ENCODE results near the gene DNAJC5G. TPM values are rescaled to one million over a fixed set of nuclear protein-coding genes. Genes with fewer than 3 reads are reported as not detected.

DNAJC5G gene
- 0.16 and 0.77 TPM in 2 replicates for total RNA-seq
- 1.4 and 1.7 TPM in 2 replicates for polyA plus RNA-seq
- 0.34 and 0.35 TPM in 2 replicates for polyA plus RNA-seq (2011; cell fraction: cytosol; rRNA removed)
- polyA plus RNA-seq (2011; cell fraction: nucleus; rRNA removed), result 10.9 and 24.1 TPM in 2 replicates
- 0.29 TPM in 1 of 2 replicates, not detected in the other for polyA plus RNA-seq (2012)
- 2.1 and 3.9 TPM in 2 replicates for polyA minus RNA-seq
- polyA minus RNA-seq (2011; cell fraction: cytosol; rRNA and poly(A)+ RNA removed), result not detected
- 3.7 and 3.9 TPM in 2 replicates for polyA minus RNA-seq (2011; cell fraction: nucleus; rRNA and poly(A)+ RNA removed)
- percentile 22 among the genes with signal in this experiment for Bru-seq, nascent RNA
- percentile 16 among the genes with signal in this experiment for BruChase-seq, experiment 1, labeled RNA remaining after a 6-hour chase
- BruChase-seq, experiment 2, labeled RNA remaining after a 2-hour chase, result percentile 18 among the genes with signal in this experiment
- long read RNA-seq, result 0 reads

- DNase-seq (ENCODE audit: low read depth, low spot score) (no peak), FAIRE-seq (no peak)
- Histone ChIP-seq H3K27ac (ENCODE audit: insufficient read depth, low read depth, low read length) (no peak within 1 kb of the TSS), H2AFZ (ENCODE audit: low read depth, low read length) (no peak within 1 kb of the TSS), H3K9ac (replicated peaks; ENCODE audit: extremely low read depth, insufficient read depth, low read length) (no peak within 1 kb of the TSS), H4K20me1 (replicated peaks; ENCODE audit: control insufficient read depth, extremely low read depth, insufficient read depth, low read length) (no peaks in the 10 kb centered on the region), H3K79me2 (ENCODE audit: control insufficient read depth, insufficient read depth, low read length) (no peaks in the 10 kb centered on the region), H3K4me1 (ENCODE audit: control insufficient read depth, extremely low read depth, insufficient read depth, low read length) (peaks cover 6% of the 10 kb centered on the region), H3K9me1 (replicated peaks; ENCODE audit: control insufficient read depth, extremely low read depth, insufficient read depth, low read length) (no peaks in the 10 kb centered on the region), H3K4me3 (replicated peaks in 1 of 3; ENCODE audit: insufficient read depth in 1 of 3, low read depth in 1 of 3, low read length in 3 of 3) (no peak within 1 kb of the TSS), H3K4me2 (ENCODE audit: insufficient read depth, low read length) (no peak within 1 kb of the TSS), H3K9me3 (replicated peaks; ENCODE audit: control insufficient read depth, insufficient read depth, low read length) (no peaks in the 10 kb centered on the region), H3K36me3 (ENCODE audit: control insufficient read depth in 2 of 2, extremely low read depth in 1 of 2, insufficient read depth in 2 of 2, low read length in 2 of 2) (no peaks in the 10 kb centered on the region), H3K27me3 (ENCODE audit: control insufficient read depth in 2 of 2, insufficient read depth in 2 of 2, low read length in 2 of 2) (peaks cover 0 to 5% of the 10 kb centered on the region in 2 experiments)
- BruUV-seq (replicated peaks), result no TSS peak
- ChIA-PET POLR2A (no interaction called here), CTCF (interaction anchor here (0.8 to 9.1 kb wide), 3 partner anchors 10 to 28 kb away, joined by 3 to 143 read pairs (median 6); partner anchors contain the start of gene SLC30A3)
- TF ChIP-seq MAX (IDR thresholded peaks at IDR 0.05; ENCODE audit: insufficient read depth, insufficient read length), result no peak
- TF ChIP-seq POLR2A (IDR thresholded peaks at IDR 0.05; ENCODE audit: low read depth, low read length), result no peak
- no peak for TF ChIP-seq POLR2AphosphoS5 (IDR thresholded peaks at IDR 0.05; ENCODE audit: insufficient read depth, low read depth, low read length)
- no peak for TF ChIP-seq FOS (IDR thresholded peaks at IDR 0.05; ENCODE audit: borderline replicate concordance, insufficient read depth, low read length)
- no peak for TF ChIP-seq EZH2 (IDR thresholded peaks at IDR 0.05; ENCODE audit: borderline replicate concordance, low read depth, low read length, severe bottlenecking)
- TF ChIP-seq MYC (IDR thresholded peaks at IDR 0.05; ENCODE audit: low read depth, low read length), result no peak
- TF ChIP-seq GATA2 (IDR thresholded peaks at IDR 0.05; ENCODE audit: insufficient read depth, insufficient read length, low read depth, low read length), result no peak
- no peak for TF ChIP-seq CTCF (IDR thresholded peaks at IDR 0.05; ENCODE audit: extremely low read depth in 1 of 2, insufficient read depth in 1 of 2, low read depth in 1 of 2, low read length in 2 of 2)
- no peak for TF ChIP-seq JUN (IDR thresholded peaks at IDR 0.05; ENCODE audit: borderline replicate concordance, insufficient read depth, insufficient read length, low read depth)
- dilution Hi-C loops (cut with MboI; ENCODE audit: extremely low pct_ligation_motif_present, low sequenced_read_pairs) (no loop called here), intact Hi-C loops (cut with micrococcal nuclease) (no loop called here)
Measured at GRCh38 chr2:27275211-27276150, at the start of gene DNAJC5G. Gene DNAJC5G (plus strand): TSS chr2:27275433. CDS start chr2:27276729, 1,296 bp downstream.

Data from endothelial cell of umbilical vein (primary cell).